ENCODE results near the gene CRYGN. TPM values are rescaled to one million over a fixed set of nuclear protein-coding genes. Genes with fewer than 3 reads are reported as not detected.

Gene CRYGN
- total RNA-seq, 2 donors from 2014 or later, result 0.90 TPM; not detected in 1

DNA sequence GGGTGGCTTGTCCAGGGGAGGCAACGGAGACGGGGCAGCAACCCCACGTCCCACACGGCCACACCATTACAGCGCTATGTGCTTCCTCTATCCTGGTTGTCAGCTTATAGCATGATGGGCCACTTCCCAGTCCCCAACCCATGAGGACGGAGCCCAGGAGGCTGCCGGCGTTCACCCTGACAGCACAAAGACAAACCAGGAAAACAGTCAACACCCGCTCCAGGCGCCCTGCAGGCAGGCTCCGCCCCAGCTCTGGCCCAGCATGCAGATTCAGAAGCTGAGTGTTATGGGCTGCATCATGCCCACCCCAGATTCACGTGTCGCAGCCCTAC, 44.9 kb downstream of the CRYGN start:
- H3K27ac ChIP-seq, result no peak overlapping the region
- H3K9me3 ChIP-seq, result no peaks in the 10 kb centered on the region
- TF ChIP-seq, protein P1, sequence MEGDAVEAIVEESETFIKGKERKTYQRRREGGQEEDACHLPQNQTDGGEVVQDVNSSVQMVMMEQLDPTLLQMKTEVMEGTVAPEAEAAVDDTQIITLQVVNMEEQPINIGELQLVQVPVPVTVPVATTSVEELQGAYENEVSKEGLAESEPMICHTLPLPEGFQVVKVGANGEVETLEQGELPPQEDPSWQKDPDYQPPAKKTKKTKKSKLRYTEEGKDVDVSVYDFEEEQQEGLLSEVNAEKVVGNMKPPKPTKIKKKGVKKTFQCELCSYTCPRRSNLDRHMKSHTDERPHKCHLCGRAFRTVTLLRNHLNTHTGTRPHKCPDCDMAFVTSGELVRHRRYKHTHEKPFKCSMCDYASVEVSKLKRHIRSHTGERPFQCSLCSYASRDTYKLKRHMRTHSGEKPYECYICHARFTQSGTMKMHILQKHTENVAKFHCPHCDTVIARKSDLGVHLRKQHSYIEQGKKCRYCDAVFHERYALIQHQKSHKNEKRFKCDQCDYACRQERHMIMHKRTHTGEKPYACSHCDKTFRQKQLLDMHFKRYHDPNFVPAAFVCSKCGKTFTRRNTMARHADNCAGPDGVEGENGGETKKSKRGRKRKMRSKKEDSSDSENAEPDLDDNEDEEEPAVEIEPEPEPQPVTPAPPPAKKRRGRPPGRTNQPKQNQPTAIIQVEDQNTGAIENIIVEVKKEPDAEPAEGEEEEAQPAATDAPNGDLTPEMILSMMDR (IDR thresholded peaks at IDR 0.05), result no peak
- no peak overlapping the region for H3K4me3 ChIP-seq
- no peak for DNase-seq (ENCODE audit: low spot score)
- H3K4me1 ChIP-seq, result no peaks in the 10 kb centered on the region
- no peaks in the 10 kb centered on the region for H3K27me3 ChIP-seq
- H3K36me3 ChIP-seq, result no peaks in the 10 kb centered on the region

DNA sequence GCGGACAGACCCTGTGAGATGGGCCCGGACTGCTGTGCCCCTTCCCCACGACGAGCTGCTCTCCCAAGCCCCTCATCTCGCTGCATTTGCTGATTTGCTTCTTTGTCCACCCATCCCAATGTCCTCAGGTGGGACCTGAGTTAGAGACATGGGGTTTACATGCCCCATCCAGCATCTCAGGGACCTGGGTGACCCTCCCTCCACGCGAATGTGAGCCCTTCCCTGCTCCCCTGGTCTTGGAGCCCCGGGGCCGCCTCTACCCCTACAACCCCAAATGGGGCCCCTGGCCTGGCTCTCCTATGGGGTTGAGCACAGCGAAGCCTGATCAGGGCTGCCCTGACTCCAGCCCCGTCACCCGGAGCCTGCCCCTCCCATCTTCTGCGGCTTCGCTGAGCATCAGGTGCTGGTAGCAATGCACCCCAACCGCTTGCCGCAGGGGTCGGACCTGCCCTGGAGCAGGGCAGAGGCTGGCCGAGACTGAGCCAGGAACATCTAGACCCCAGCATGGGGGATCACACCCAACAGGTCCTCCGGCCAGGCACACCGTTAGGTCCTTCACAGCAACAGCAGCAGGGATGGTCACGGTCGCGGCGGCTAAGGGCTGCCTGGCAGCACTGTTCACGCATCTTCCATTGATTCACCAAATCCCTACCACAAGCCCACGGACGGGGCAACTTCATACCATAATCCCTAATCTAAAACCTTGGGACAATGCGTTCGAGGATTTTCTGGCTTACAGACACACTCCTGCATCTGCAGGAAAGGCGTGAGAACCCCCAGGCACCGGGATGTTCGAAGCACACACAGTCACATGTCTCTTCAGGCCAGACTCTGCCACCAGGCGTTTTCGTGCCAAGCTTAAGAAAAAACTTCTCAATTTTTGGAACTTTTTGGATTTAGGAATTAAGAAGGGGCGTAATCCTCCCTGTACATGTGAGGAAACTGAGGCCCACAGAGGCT, 45.6 kb downstream of the CRYGN start:
- H3K4me3 ChIP-seq, result no peak overlapping the region
- TF ChIP-seq, protein P1 (IDR thresholded peaks at IDR 0.05), result no peak
- DNase-seq (ENCODE audit: low spot score), result no peak
- no peak overlapping the region for H3K27ac ChIP-seq
- H3K4me1 ChIP-seq, result no peaks in the 10 kb centered on the region
- no peaks in the 10 kb centered on the region for H3K9me3 ChIP-seq
- no peaks in the 10 kb centered on the region for H3K36me3 ChIP-seq
- H3K27me3 ChIP-seq, result no peaks in the 10 kb centered on the region

DNA sequence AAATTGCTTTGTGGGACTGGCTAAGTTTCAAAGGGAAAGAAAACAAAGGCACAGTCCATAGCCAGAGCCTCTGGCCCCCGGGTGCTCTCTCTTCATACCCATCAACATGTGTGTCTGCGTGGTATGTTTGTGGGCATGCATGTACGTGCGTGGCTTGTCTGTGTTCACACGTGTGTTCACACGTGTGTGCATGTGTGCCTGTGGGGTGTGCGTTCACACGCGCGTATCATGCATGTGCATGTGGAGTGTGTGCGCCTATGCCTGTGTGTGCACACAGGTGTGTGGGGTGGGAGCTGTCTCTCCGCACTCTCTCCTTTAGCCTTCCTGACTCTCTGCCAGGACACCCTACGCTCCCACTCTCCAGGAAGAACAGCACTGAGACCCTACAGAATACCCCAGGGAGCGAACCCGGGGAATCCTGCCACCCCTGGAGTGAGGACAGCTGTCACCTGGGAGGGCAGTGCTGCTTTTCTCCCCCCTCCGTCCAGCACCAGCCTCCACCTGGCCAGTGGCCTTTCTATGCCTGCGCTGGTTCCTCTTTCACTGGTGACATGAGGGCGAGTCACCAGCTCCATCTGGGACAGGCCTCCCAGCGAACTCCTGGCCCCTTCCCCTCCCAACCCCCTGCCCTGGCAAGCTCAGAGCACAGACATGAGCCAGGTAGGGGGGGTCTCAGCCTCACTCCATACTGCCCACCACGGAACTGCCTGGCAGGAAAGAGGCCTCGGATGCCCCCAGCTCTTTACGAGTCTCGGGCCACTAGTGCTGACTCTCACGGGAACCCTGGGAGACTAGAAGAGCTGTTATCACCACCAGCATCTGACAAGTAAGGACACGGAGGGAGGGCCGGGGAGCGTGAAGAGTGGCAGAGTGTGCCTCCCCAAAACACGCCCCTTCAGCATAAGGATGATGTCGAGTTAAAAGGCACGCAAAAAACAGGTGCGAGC, 46.6 kb downstream of the CRYGN start:
- no peaks in the 10 kb centered on the region for H3K4me1 ChIP-seq
- H3K9me3 ChIP-seq, result no peaks in the 10 kb centered on the region
- no peak overlapping the region for H3K4me3 ChIP-seq
- TF ChIP-seq, protein P1 (IDR thresholded peaks at IDR 0.05), result no peak
- H3K36me3 ChIP-seq, result no peaks in the 10 kb centered on the region
- H3K27ac ChIP-seq, result no peak overlapping the region
- DNase-seq (ENCODE audit: low spot score), result no peak
- H3K27me3 ChIP-seq, result no peaks in the 10 kb centered on the region

DNA sequence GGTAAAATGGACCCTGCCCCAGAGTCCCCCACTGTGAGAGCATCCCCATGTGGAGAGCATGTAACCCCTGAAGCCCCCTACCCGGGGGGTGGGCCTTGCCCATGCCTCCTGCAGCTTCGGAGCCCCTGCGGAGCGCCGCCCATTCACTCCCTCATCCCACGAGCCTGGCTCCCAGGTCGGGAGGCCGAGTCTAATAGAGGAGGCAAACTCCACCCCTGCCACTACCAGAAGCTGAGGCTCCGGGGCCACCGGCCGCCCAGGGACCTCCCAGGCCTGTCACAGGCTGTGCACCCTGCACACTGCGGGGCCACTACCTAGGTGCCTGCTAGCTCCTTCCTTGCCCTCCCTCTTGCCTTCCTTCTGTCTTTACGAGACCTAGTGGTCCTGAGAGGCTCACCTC, 47.5 kb downstream of the CRYGN start:
- H3K27ac ChIP-seq, result no peak overlapping the region
- H3K4me3 ChIP-seq, result no peak overlapping the region
- H3K4me1 ChIP-seq, result no peaks in the 10 kb centered on the region
- no peaks in the 10 kb centered on the region for H3K36me3 ChIP-seq
- no peak for DNase-seq (ENCODE audit: low spot score)
- no peaks in the 10 kb centered on the region for H3K27me3 ChIP-seq
- no peaks in the 10 kb centered on the region for H3K9me3 ChIP-seq
- TF ChIP-seq, protein P1 (IDR thresholded peaks at IDR 0.05), result no peak

DNA sequence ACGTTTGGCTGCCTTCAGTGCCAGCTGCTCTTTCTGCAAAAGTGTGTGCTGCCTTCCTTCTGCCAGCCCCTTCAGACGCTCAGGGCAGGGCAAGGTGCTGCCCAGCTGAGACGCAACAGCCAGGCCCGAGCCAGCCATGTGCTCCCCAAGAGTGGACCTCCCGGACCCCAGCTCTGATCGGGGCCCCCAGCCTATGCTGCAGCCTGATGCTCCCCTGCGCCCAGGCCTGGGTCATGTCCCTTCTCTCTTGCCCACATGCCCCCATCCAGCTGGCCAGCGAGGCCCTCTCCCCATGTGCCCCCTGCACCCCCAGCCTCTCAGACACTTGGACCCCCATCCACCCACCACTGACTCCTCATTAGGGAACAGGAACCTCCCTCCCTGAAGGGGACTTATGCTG, 47.9 kb downstream of the CRYGN start:
- TF ChIP-seq, protein P1 (IDR thresholded peaks at IDR 0.05), result no peak
- Histone ChIP-seq H3K27me3 (no peaks in the 10 kb centered on the region), H3K4me1 (no peaks in the 10 kb centered on the region), H3K27ac (no peak overlapping the region), H3K9me3 (no peaks in the 10 kb centered on the region), H3K36me3 (no peaks in the 10 kb centered on the region), H3K4me3 (no peak overlapping the region)
- DNase-seq (ENCODE audit: low spot score), result no peak

All from right atrium auricular region (tissue), 2 donors.